DND-41 (cell line): ENCODE measurements around the gene FBP2.
"Not testable (repeated sequence)": the region's sequence is repeated elsewhere in the genome, so short reads cannot be mapped to it uniquely, and the experiment has no call there.

Experiments
- ATAC-seq: fragments of 200-7000 bp; cut with Tn5 transposase; 3 replicates; pipeline ENCODE4 v1.9.1; 2021; ENCODE audit warnings: low read depth; ENCODE audit not compliant: insufficient read depth
- DNase-seq: peaks from one replicate; pipeline ENCODE4 v3.0.0-alpha.2; 2020
- H2AFZ ChIP-seq: 2 replicates; pipeline ENCODE4 v1.6.0; 2012; ENCODE audit warnings: low read depth, low read length
- H3K27ac ChIP-seq: 2 replicates; pipeline ENCODE4 v1.5.1; 2012; ENCODE audit warnings: low read length, inconsistent platforms
- H3K27me3 ChIP-seq: fragments of 200-600 bp; sonication (generic); 2 replicates; pipeline ENCODE4 v1.6.0; 2012; ENCODE audit warnings: low read length, mild to moderate bottlenecking, inconsistent platforms; ENCODE audit not compliant: insufficient read depth, poor library complexity
- H3K36me3 ChIP-seq: 2 replicates; pipeline ENCODE4 v1.5.1; 2012; ENCODE audit warnings: low read length, inconsistent platforms; ENCODE audit not compliant: insufficient read depth
- H3K4me1 ChIP-seq: 2 replicates; pipeline ENCODE4 v1.5.1; 2012; ENCODE audit warnings: mild to moderate bottlenecking, low read length; ENCODE audit not compliant: insufficient read depth
- H3K4me2 ChIP-seq: 2 replicates; pipeline ENCODE4 v1.6.0; 2012; ENCODE audit warnings: mild to moderate bottlenecking, moderate library complexity, low read length, inconsistent platforms; ENCODE audit not compliant: insufficient read depth
- H3K4me3 ChIP-seq, 2 experiments: fragments of 200-600 bp in 1 of 2; shearing (Covaris generic) in 1 of 2; 2 replicates each; pipeline ENCODE4 v1.5.1; 2012 to 2016; ENCODE audit warnings: inconsistent platforms in 2 of 2, low read length in 2 of 2, mild to moderate bottlenecking in 2 of 2, low read depth in 1 of 2, moderate library complexity in 1 of 2
- H3K79me2 ChIP-seq: 2 replicates; pipeline ENCODE4 v1.6.0; 2012; ENCODE audit warnings: low read length, inconsistent platforms; ENCODE audit not compliant: insufficient read depth
- H3K9ac ChIP-seq: 2 replicates; pipeline ENCODE4 v1.6.0; 2012; ENCODE audit warnings: low read depth, mild to moderate bottlenecking, inconsistent platforms, low read length, moderate library complexity
- H3K9me3 ChIP-seq: 2 replicates; pipeline ENCODE4 v1.5.1; 2012; ENCODE audit warnings: low read length, moderate library complexity, mild to moderate bottlenecking, inconsistent platforms; ENCODE audit not compliant: insufficient read depth, severe bottlenecking
- H4K20me1 ChIP-seq: 2 replicates; pipeline ENCODE4 v1.6.0; 2012; ENCODE audit warnings: low read length; ENCODE audit not compliant: insufficient read depth
- CTCF ChIP-seq: IDR thresholded peaks from 2 replicates; pipeline ENCODE4 v1.5.1; 2012; ENCODE audit warnings: borderline replicate concordance, low read length, moderate library complexity, mild to moderate bottlenecking; ENCODE audit not compliant: poor library complexity, severe bottlenecking; ENCODE audit errors: extremely low read depth
- EZH2 ChIP-seq: IDR thresholded peaks from 3 replicates; pipeline ENCODE4 v1.6.1; 2012; ENCODE audit warnings: borderline replicate concordance, low read depth, mild to moderate bottlenecking, moderate library complexity, low read length, inconsistent platforms; ENCODE audit not compliant: severe bottlenecking

The FBP2 gene

GRCh38 chr9:94591876-94592275, 1.7 kb downstream of the FBP2 start:
- Histone ChIP-seq H3K4me1 (no peaks in the 10 kb centered on the region), H3K4me3 (no peak overlapping the region), H3K9ac (no peak overlapping the region), H3K27me3 (peaks cover 2% of the 10 kb centered on the region), H3K27ac (no peak overlapping the region), H2AFZ (no peak overlapping the region), H3K79me2 (no peaks in the 10 kb centered on the region), H3K4me2 (no peak overlapping the region), H3K36me3 (no peaks in the 10 kb centered on the region), H3K9me3 (no peaks in the 10 kb centered on the region), H4K20me1 (no peaks in the 10 kb centered on the region)
- DNase-seq (no peak), ATAC-seq (no peak)
- no peak for TF ChIP-seq CTCF
- TF ChIP-seq EZH2, result no peak

GRCh38 chr9:94591046-94591545, 2.5 kb downstream of the FBP2 start:
- ATAC-seq, H4K20me1 ChIP-seq, H3K27ac ChIP-seq, H3K4me2 ChIP-seq, DNase-seq, H3K4me3 ChIP-seq, H3K4me1 ChIP-seq, H3K27me3 ChIP-seq, H3K36me3 ChIP-seq, H3K9me3 ChIP-seq, H3K9ac ChIP-seq, H2AFZ ChIP-seq, H3K79me2 ChIP-seq: not testable (repeated sequence)

- Histone ChIP-seq H3K4me3 (no peak overlapping the region), H3K27ac (no peak overlapping the region), H3K79me2 (no peaks in the 10 kb centered on the region), H3K36me3 (no peaks in the 10 kb centered on the region), H3K9me3 (no peaks in the 10 kb centered on the region), H3K9ac (no peak overlapping the region), H3K27me3 (peaks cover 2% of the 10 kb centered on the region), H3K4me1 (no peaks in the 10 kb centered on the region), H4K20me1 (no peaks in the 10 kb centered on the region), H2AFZ (no peak overlapping the region), H3K4me2 (no peak overlapping the region)
- TF ChIP-seq CTCF, result no peak
- no peak for DNase-seq
- no peak for ATAC-seq
These were observed 4.9 kb downstream of the FBP2 start for GRCh38 chr9:94588681-94589080.

- Histone ChIP-seq H2AFZ (no peak overlapping the region), H3K9ac (no peak overlapping the region), H3K9me3 (no peaks in the 10 kb centered on the region), H3K27ac (no peak overlapping the region), H4K20me1 (no peaks in the 10 kb centered on the region), H3K36me3 (no peaks in the 10 kb centered on the region), H3K4me2 (no peak overlapping the region), H3K27me3 (no peaks in the 10 kb centered on the region), H3K79me2 (no peaks in the 10 kb centered on the region), H3K4me3 (no peak overlapping the region), H3K4me1 (no peaks in the 10 kb centered on the region)
- TF ChIP-seq EZH2 (no peak), CTCF (no peak)
- no peak for ATAC-seq
- no peak for DNase-seq
These were observed 6.8 kb downstream of the FBP2 start for GRCh38 chr9:94586814-94587213.
